Immature natural killer cell (primary cell): ENCODE measurements around the gene PDGFB. TPM values are rescaled to one million over a fixed set of nuclear protein-coding genes. Genes with fewer than 3 reads are reported as not detected.
A peak's percentile ranks its signal among the peaks of the same experiment; 100 is the strongest.

ENCODE experiments used
- DNase-seq, 3 donors: peaks; one replicate each; pipeline ENCODE4 v3.0.0; 2022; ENCODE audit warnings: mixed read lengths in 1 of 3
- H3K27ac Mint-ChIP-seq, 6 donors: one replicate each; pipeline ENCODE4 v1.8.0; 2020; ENCODE audit warnings: mixed read lengths in 6 of 6, mild to moderate bottlenecking in 5 of 6, inconsistent platforms in 4 of 6, moderate library complexity in 3 of 6
- H3K27me3 Mint-ChIP-seq, 3 donors: one replicate each; pipeline ENCODE4 v1.8.0; 2020 to 2021; ENCODE audit warnings: low read depth in 3 of 3, mild to moderate bottlenecking in 3 of 3, mixed read lengths in 3 of 3, moderate library complexity in 3 of 3, inconsistent platforms in 1 of 3
- H3K36me3 Mint-ChIP-seq, 3 donors: one replicate each; pipeline ENCODE4 v1.8.0; 2020; ENCODE audit warnings: mixed read lengths in 3 of 3, inconsistent platforms in 2 of 3, mild to moderate bottlenecking in 2 of 3
- H3K4me1 Mint-ChIP-seq, 2 donors: one replicate each; pipeline ENCODE4 v1.8.0; 2020; ENCODE audit warnings: inconsistent platforms in 2 of 2, mild to moderate bottlenecking in 2 of 2, mixed read lengths in 2 of 2, moderate library complexity in 1 of 2
- H3K4me3 Mint-ChIP-seq, 5 donors: one replicate each; pipeline ENCODE4 v1.8.0; 2020; ENCODE audit warnings: mild to moderate bottlenecking in 5 of 5, mixed read lengths in 5 of 5, inconsistent platforms in 3 of 5, moderate library complexity in 3 of 5
- H3K9me3 Mint-ChIP-seq, 6 donors: one replicate each; pipeline ENCODE4 v1.8.0; 2020; ENCODE audit warnings: mild to moderate bottlenecking in 6 of 6, mixed read lengths in 6 of 6, inconsistent platforms in 4 of 6, moderate library complexity in 3 of 6
- polyA plus RNA-seq, 3 donors: library from polyadenylated mRNA; unstranded; fragments of 300-500 nt; fragmentation: Illumina TruSeq; gene quantifications; one replicate each; pipeline ENCODE4 v1.2.3, GENCODE V29; 2021

PDGFB gene
- polyA plus RNA-seq, 3 donors from 2014 or later = 0.58 to 0.61 TPM; not detected in 1

GRCh38 chr22:39194098-39194497, 50.7 kb downstream of the PDGFB start:
- Mint-ChIP-seq H3K4me1 (no peaks in the 10 kb centered on the region), H3K4me3 (no peak overlapping the region), H3K27ac (no peak overlapping the region), H3K27me3 (peaks cover 4 to 10% (median 5%) of the 10 kb centered on the region in 3 donors), H3K9me3 (peaks cover 0 to 4% (median 3%) of the 10 kb centered on the region in 6 donors), H3K36me3 (peaks cover 0 to 4% (median 3%) of the 10 kb centered on the region in 3 donors)
- DNase-seq = no peak

- peaks cover 7 to 8% of the 10 kb centered on the region in 2 donors for H3K4me1 Mint-ChIP-seq
- peaks cover 3 to 7% (median 5%) of the 10 kb centered on the region in 3 donors for H3K27me3 Mint-ChIP-seq
- no peaks in the 10 kb centered on the region for H3K36me3 Mint-ChIP-seq
- no peak for DNase-seq
- no peak overlapping the region for H3K4me3 Mint-ChIP-seq
- no peak overlapping the region for H3K27ac Mint-ChIP-seq
- no peaks in the 10 kb centered on the region for H3K9me3 Mint-ChIP-seq
Measured at GRCh38 chr22:39188809-39189208, 56.0 kb downstream of the PDGFB start.

GRCh38 chr22:39185601-39186012, 59.2 kb downstream of the PDGFB start:
- no peak for DNase-seq
- Mint-ChIP-seq H3K27me3 (peaks cover 1 to 12% (median 5%) of the 10 kb centered on the region in 3 donors), H3K4me1 (peaks cover 14 to 15% of the 10 kb centered on the region in 2 donors), H3K27ac (no peak overlapping the region), H3K9me3 (no peaks in the 10 kb centered on the region), H3K4me3 (no peak overlapping the region), H3K36me3 (peaks cover 0 to 3% (median 0%) of the 10 kb centered on the region in 3 donors)

GRCh38 chr22:39184586-39185577, 59.9 kb downstream of the PDGFB start:
- Mint-ChIP-seq H3K27ac (no peak overlapping the region), H3K9me3 (no peaks in the 10 kb centered on the region), H3K36me3 (peaks cover 0 to 3% (median 0%) of the 10 kb centered on the region in 3 donors), H3K27me3 (peaks cover 1 to 12% (median 5%) of the 10 kb centered on the region in 3 donors), H3K4me1 (peaks cover 14 to 15% of the 10 kb centered on the region in 2 donors), H3K4me3 (peak overlapping the region in 1 of 5 donors; percentile 38)
- DNase-seq = no peak

GRCh38 chr22:39183991-39184585, 60.7 kb downstream of the PDGFB start:
- H3K27ac Mint-ChIP-seq = no peak overlapping the region
- H3K27me3 Mint-ChIP-seq = peaks cover 1 to 11% (median 5%) of the 10 kb centered on the region in 3 donors
- no peaks in the 10 kb centered on the region for H3K9me3 Mint-ChIP-seq
- H3K4me1 Mint-ChIP-seq = peaks cover 16 to 21% of the 10 kb centered on the region in 2 donors
- no peak overlapping the region for H3K4me3 Mint-ChIP-seq
- peaks cover 0 to 3% (median 0%) of the 10 kb centered on the region in 3 donors for H3K36me3 Mint-ChIP-seq
- DNase-seq = no peak

GRCh38 chr22:39182478-39183030, 62.2 kb downstream of the PDGFB start:
- peaks cover 30 to 36% of the 10 kb centered on the region in 2 donors for H3K4me1 Mint-ChIP-seq
- peaks cover 0 to 9% (median 5%) of the 10 kb centered on the region in 3 donors for H3K27me3 Mint-ChIP-seq
- DNase-seq = no peak
- no peak overlapping the region for H3K4me3 Mint-ChIP-seq
- peaks cover 0 to 2% (median 0%) of the 10 kb centered on the region in 6 donors for H3K9me3 Mint-ChIP-seq
- peaks cover 0 to 3% (median 0%) of the 10 kb centered on the region in 3 donors for H3K36me3 Mint-ChIP-seq
- H3K27ac Mint-ChIP-seq = no peak overlapping the region

GRCh38 chr22:39181778-39182177, 63.0 kb downstream of the PDGFB start:
- H3K4me3 Mint-ChIP-seq = no peak overlapping the region
- peaks cover 0 to 3% (median 0%) of the 10 kb centered on the region in 3 donors for H3K36me3 Mint-ChIP-seq
- peaks cover 33 to 40% of the 10 kb centered on the region in 2 donors for H3K4me1 Mint-ChIP-seq
- H3K9me3 Mint-ChIP-seq = peaks cover 0 to 2% (median 0%) of the 10 kb centered on the region in 6 donors
- DNase-seq = no peak
- H3K27me3 Mint-ChIP-seq = peaks cover 0 to 9% (median 5%) of the 10 kb centered on the region in 3 donors
- H3K27ac Mint-ChIP-seq = peak overlapping the region in 1 of 6 donors; percentile 36

GRCh38 chr22:39181356-39181755, 63.4 kb downstream of the PDGFB start:
- Mint-ChIP-seq H3K4me3 (no peak overlapping the region), H3K36me3 (peaks cover 0 to 3% (median 0%) of the 10 kb centered on the region in 3 donors), H3K9me3 (peaks cover 0 to 2% (median 0%) of the 10 kb centered on the region in 6 donors), H3K4me1 (peaks cover 37 to 40% of the 10 kb centered on the region in 2 donors), H3K27ac (peak overlapping the region in 1 of 6 donors; percentile 3), H3K27me3 (peaks cover 0 to 9% (median 5%) of the 10 kb centered on the region in 3 donors)
- no peak for DNase-seq

GRCh38 chr22:39179841-39180335, 64.9 kb downstream of the PDGFB start:
- peaks cover 43 to 44% of the 10 kb centered on the region in 2 donors for H3K4me1 Mint-ChIP-seq

GRCh38 chr22:39179401-39179827, 65.4 kb downstream of the PDGFB start:
- Mint-ChIP-seq H3K4me1 (peaks cover 45 to 48% of the 10 kb centered on the region in 2 donors), H3K27ac (peak overlapping the region in 3 of 6 donors; percentile 41 to 89 (median 75)), H3K9me3 (peaks cover 0 to 3% (median 0%) of the 10 kb centered on the region in 6 donors), H3K27me3 (peaks cover 5 to 15% (median 5%) of the 10 kb centered on the region in 3 donors), H3K36me3 (peaks cover 0 to 3% (median 0%) of the 10 kb centered on the region in 3 donors), H3K4me3 (no peak overlapping the region)
- DNase-seq = no peak

More at GRCh38 chr22:39179841-39180335, 64.9 kb downstream of the PDGFB start:
- Mint-ChIP-seq H3K27ac (peak overlapping the region in 1 of 6 donors; percentile 41), H3K36me3 (peaks cover 0 to 3% (median 0%) of the 10 kb centered on the region in 3 donors), H3K4me3 (no peak overlapping the region), H3K27me3 (peaks cover under 1 to 11% (median 2%) of the 10 kb centered on the region in 3 donors), H3K9me3 (peaks cover 0 to 2% (median 0%) of the 10 kb centered on the region in 6 donors)
- DNase-seq = no peak

GRCh38 chr22:39178206-39179111, 66.3 kb downstream of the PDGFB start:
- Mint-ChIP-seq H3K9me3 (peaks cover 0 to 3% (median 0%) of the 10 kb centered on the region in 6 donors), H3K27ac (peak overlapping the region; percentile 40 to 89 (median 66)), H3K27me3 (peaks cover 10 to 19% (median 12%) of the 10 kb centered on the region in 3 donors), H3K4me1 (peaks cover 55 to 57% of the 10 kb centered on the region in 2 donors), H3K4me3 (peak overlapping the region; percentile 25 to 67 (median 39)), H3K36me3 (peaks cover 0 to 3% (median 0%) of the 10 kb centered on the region in 3 donors)
- DNase-seq = no peak

- no peak for DNase-seq
- Mint-ChIP-seq H3K4me3 (peak overlapping the region; percentile 25 to 67 (median 44)), H3K4me1 (peaks cover 61 to 64% of the 10 kb centered on the region in 2 donors), H3K36me3 (peaks cover 0 to 3% (median 0%) of the 10 kb centered on the region in 3 donors), H3K9me3 (peaks cover 0 to 3% (median 0%) of the 10 kb centered on the region in 6 donors), H3K27me3 (peaks cover 10 to 19% (median 12%) of the 10 kb centered on the region in 3 donors), H3K27ac (peak overlapping the region; percentile 48 to 79 (median 71))
Measured at GRCh38 chr22:39177791-39178190, 67.0 kb downstream of the PDGFB start.
